COLO829 (cell line): ENCODE results near the gene MYBBP1A.

ENCODE experiments used
- DNase-seq: peaks from one replicate; pipeline ENCODE4 v3.0.0; 2012; ENCODE audit warnings: low spot score

MYBBP1A gene

DNA sequence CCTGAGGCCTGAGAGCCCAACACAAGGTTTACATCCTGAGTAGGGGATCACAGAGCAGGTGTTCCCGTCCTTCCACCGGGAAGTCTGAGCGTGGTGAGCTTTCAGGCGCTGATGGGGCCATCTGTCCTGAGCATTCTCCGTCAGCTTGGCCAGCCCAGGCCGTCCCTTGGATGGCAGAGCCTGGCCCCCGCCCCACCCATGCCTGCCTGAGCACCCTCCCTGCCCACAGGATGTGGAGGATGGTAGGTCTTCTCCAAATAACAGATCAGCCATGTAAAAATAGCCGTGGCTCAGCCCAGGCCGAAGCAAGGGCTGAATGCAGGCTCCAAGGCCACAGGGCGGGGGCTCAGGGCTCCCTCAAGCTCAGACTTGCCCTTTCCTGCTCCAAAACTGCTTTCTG, 36.3 kb downstream of the MYBBP1A start:
- DNase-seq: no peak

DNA sequence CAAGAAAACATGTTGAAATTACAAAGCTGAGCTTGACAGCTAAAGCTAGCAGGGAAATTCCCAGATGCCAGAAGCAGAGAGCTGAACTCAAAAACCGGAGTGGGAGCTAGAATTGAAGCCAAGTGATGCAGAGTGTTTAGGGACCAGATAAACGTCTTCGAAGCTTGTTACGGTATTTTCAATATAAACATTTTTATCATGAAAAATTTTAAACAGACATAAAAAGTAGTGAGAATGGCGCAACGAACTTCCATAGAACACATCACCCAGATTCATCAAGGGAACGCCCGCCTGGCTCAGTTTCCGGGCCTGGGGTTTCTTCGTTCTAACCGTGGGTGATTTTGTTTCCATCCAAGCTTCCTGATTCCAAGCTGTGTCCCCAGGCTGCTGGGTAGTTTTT, 38.4 kb downstream of the MYBBP1A start:
- DNase-seq: no peak

DNA sequence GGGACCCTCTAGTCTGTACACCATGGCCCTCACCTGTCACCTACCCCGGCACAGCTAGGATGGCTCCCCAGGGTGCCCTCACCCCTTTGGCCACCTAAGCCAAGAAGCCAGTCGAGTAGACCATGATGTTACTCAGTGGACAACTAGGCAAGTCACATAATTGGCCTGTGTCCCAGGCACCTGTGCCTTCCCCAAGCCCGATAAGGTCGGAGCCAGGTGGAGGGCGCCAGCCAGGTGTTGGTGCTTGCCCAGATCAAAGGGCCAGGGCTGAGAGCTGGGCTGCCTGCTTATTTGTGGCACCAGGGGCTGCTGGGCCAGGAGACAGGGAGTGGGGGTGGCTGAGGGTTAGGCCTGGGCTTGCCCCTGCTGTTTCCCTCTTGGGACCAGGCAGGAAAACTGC, 39.7 kb downstream of the MYBBP1A start:
- DNase-seq: no peak

DNA sequence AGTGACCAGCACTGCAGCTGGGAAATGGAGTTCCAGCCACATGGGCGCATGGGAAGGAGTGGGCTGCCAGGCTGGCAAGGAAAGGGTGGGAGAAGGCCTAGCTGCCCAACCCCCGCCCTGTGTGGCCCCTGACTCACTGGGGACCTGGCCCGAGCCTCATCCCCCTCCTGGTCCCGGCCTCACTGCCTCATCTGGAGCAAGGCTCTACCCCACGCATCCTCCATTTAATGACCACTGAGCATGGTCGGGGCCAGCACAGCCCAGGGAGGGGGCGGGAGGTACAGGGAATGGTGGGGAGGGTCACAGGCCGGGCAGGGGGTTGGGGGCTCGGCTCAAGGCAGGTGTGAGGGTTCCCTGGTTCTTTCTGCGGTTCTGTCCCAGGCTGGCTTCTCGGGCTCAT, 40.4 kb downstream of the MYBBP1A start:
- DNase-seq: no peak

DNA sequence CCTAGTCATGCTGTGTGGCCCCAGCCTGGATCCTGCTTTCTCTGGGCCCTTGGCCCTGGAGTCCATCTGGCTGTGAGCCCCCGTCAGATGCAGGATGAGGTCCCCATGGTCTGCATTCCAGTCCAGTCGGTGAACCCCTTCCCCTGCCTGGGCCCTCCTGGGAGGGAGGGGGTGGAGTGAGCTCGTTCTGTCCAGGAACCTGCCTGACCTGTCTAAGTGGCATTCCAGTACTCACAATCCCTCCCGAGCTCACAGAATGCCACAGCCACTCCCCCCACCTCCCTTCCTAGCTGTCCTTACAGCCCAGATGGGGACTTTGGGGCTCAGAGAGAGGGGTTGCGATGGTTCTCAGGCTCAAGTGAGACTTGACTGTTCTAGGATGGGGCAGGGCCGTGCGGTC, 41.0 kb downstream of the MYBBP1A start:
- DNase-seq: no peak

DNA sequence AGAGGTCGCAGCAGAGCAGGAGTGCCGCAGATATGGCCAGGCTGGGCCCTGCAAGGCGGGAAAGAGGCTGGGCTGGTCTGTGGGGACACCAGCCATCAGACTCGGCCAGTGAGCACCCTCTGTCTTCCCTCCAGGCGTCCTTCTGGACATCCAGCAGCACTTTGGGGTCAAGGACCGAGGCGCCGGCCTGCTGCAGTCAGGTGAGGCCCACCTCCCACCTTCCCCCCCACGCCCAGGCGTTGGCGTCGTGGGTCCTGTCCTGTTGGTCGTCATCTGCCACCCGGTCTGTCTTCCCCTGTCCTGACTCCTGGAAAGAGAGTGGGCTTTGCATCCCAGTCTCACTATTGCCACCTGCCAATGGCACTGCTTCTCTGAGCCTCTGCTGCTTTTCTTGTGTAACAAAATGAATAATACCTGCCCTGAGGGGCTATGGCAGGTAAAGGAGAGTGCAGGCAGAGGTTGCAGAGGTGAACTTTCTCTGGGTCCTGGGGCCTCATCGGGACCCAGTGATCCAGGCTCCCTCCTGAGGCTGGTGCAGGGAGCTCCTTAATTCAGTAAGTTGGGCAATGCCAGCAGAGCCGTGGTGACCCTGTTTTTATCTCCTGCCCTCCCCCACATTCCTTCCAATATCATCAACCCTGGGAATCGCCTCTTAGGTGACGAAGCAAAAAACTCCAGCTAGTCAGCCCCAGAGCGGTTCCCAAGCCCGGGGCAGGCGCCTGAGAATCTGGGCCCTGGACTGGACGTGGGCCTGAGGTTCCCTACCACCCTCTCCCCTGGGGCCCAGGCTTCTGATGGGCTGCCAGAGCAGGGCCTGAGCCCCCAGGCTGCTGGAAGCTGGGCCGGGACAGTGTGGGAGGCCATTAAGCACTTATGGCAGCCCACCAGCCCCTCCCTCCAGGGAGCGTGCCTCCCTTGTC, 41.8 kb downstream of the MYBBP1A start:
- no peak for DNase-seq

DNA sequence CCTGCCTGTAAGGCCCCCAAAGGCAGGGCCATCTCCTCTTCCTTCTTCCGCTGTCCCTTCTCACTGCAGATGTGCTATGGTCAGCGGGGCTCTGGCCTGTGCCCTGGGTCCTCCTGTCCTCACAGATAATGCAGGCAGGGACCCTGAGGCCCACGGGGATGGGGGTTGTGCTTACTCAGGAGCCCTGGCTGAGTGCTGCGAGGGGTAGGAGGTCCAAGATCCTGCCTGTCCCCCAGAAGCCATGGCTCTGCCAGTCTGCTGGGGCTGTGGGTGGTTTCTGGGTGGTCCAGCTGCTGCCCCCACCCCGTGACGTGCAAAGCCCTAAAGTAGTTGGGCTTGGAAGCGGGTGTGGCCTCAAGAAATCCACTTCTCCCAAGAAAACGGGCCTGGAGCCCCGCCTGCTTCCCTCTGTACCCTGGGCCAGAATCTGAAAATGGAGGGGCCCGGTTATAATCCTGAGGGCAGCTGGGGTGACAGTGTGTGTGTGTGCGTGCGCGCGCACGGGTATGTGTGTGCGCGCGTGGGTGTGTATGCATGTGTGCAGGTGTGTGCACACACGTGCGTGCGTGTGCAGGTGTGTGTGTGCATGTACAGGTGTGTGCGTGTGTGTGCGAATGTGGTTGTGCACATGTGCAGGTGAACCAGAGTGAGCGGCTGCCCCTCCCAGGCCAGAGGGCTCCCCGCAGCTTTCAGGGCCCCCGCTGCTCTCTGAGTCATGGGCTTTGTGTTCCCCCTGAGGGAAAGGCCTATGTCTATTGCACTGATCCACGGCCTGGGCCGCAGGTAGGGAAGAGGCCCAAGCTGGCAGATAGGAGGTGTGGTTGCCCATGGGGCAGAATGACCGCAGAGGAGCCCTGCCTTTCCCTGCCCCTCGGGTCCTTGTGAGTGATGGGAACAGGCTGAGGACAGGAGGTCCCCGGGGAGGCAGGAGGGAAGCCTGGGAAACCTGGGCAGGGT, 42.8 kb downstream of the MYBBP1A start:
- no peak for DNase-seq

DNA sequence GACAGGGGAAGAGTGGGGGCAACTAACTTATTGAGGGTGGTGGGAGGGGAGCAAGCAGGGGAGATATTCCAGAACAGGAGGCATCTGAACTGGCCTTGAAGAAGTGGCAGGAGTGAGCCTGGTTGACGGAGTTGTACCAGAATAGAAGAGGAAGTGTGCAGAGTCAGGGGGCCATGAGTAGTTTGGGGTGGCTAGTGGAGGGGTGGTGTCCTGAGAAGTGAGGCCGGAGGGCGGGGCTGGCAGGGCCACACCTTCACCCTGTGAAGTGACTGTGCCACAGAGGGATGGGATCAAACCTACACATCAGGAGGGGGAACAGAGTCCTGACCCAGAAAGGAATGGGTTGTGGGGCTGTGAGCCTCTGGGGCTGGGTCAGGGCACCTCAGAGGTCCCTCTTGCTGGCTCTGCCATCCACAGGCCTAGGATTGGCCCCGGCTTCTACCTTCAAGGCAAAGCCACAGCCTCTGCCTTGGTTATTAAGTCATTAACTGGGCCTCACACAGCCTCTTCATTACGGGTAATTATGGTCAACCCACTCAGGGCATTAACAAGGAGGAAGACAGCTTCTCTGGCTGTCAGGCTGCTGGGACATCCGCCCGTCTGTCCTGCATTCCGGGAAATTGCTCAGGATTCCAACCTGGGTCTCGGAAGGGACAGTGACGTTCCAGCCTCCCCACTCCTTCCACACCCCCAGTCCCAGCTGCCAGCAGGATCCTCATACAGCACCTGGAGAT, 43.8 kb downstream of the MYBBP1A start:
- no peak for DNase-seq

DNA sequence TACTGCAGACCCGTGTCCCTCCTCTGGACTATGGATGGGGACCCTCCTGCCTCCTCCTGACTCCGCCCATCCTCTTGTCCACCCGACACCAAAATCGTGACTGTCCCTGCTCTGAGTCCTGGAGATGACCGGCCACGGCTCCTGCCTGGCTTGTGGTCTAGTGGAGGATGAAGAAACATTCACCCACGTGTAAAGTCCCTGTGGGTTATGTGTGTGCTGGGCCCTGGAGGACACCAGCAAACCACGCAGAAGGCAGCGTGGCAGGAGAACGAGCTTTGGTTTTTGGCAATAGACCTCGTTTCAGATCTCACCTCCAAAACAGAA, 44.6 kb downstream of the MYBBP1A start:
- DNase-seq: no peak

DNA sequence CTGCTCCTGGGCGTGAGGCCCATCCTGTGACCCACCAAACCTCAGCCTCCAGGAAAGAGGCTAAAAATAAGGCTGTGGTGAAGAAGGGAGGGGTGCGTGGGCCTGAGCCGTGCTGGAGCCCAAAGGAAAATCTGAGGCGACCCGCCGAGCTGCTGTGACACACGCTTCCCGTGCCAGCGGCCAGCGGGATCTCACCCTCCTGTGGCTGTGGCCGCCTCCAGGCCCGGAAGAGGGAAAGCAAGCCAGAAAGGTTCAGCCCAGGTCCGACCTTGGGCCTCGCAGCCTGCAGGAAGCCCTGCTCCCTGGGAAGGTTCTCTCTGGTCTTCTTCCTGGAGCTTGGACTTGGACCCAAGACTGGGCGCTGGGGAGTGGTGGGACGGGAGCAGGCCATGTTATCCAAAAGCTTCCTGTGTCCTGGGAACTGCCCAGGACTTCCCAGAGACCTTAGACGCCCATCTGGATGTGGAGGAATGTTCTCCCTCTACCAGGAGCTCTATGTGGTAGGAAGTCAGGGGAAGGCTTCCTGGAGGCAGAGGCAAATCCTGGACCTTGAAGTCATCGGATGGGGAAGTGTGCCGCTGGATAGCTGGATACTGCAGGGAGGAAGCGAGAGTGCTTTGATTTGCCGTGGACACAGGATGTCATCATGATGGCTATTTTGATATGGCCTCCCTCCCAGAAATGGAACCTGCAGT, 45.1 kb downstream of the MYBBP1A start:
- no peak for DNase-seq

DNA sequence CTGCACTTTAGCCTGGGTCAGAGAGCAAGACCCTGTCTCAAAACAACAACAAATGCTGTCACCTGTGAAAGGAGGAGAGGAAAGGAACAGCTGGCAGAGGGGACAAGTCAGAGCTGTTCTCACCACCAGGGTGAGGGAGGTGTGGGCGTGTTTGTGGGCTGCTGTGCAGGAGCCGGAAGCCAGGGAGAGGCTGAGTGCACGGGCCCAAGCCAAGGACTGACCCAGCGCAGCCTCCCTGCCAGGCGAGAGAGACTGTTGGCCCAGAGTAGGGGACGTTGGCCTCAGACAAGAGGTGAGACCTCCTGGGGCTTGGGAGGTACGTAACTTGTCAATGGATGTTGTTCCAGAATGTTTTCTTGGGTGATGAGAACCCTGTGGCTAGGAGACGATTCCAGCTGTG, 45.8 kb downstream of the MYBBP1A start:
- DNase-seq: no peak

DNA sequence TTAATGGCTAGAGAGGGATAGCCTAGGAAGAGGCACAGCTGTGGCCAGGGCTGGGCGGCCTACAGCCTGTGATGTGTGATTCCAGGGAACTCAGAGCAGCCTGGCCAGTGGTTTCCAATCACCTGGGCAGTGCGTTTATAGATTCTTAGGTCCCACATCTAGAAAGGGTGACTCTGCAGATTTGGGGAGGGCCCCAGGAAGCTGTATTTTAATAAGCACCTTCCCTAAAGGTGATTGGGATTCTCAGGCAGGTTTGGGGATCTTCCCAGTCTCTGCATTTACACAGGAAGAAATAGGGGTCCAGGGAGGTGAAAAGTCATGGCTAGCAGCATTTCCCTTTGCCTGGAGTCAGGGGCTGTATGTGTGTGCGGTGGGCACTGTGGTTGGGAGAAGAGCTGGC, 47.0 kb downstream of the MYBBP1A start:
- no peak for DNase-seq

DNA sequence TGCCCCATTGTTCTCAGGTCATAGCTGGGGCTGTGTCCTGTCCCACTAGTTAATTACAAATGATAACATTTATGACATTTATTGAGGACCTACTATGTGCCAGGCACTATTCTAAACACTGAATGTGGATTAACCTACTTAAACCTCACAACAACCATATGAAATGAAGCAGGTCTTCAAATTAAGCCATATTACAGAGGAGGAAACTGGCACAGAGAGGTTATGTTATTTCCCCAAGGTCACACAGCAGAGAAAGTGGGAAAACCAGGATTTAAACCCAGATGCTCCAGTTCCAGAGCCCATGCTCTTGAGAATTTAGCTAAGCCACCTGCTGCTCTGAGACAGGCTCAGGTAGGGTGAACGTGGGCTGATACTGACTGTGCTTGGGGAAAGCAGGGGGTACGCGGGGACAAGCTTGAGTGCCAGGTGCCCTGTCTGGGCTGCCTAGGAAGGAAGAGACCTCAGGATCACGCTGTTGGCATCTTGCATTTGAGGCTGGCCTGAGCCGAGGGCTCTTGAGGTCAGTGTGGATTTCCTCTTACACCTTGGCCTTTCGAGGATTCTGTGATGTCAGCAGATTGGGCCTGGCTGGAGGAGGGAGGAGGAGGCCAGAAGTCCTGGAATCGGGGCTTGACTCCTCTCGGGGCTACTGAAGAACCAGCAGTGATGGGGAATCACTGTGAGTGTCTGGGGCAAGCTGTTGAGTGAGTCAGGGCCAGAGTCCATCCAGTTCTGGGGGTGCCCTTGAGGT, 47.6 kb downstream of the MYBBP1A start:
- DNase-seq: no peak

DNA sequence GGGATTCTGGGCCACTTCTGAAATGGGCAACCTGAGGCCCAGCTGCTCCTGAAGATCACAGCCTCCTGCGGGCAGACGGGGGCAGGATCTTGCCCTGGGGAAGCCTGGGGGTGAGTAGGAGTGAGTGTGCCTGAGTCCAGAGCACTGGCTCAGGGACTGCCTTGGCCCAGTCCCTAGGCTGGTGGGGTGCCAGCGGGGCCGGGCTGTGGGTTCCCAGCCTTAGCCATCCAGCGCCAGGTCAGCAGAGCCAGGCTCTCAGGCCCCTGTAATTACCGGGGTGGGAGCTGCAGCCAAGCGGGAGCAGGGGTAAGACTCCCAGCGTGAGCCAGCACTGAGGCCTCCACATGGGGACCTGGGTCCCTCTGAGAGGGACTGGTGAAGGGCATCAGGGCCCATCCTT, 48.3 kb downstream of the MYBBP1A start:
- no peak for DNase-seq

DNA sequence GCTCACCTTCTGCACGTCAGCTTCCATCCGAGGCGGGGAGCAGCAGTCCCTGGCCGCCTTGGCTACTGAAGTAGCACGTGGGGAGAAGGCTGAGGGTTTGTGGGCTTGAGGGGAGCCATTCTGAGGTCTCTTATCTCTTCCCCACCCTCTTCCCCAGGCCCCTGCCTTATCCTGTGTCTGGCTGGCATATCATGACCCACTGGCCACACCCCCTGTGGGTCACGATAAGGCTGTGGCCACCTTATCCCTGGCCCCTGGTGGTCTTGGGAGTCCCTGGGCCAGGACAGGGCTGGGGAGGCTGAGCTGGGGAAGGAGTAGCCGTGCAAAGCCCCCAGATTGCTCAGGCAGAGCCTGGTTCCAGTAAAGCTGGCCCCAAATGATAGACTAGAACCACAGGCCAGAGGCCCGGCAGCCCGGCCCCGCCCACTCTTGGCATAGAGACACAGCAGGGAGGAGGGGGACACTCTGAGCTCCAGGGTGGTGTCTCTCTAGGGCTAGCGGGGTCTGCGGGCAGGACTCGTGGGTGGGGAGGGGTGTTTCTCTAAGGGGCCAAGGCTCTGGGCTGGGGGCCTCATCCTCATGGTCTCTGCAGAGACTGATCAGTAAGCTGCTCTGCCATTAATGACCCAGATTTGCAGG, 48.9 kb downstream of the MYBBP1A start:
- DNase-seq: no peak

DNA sequence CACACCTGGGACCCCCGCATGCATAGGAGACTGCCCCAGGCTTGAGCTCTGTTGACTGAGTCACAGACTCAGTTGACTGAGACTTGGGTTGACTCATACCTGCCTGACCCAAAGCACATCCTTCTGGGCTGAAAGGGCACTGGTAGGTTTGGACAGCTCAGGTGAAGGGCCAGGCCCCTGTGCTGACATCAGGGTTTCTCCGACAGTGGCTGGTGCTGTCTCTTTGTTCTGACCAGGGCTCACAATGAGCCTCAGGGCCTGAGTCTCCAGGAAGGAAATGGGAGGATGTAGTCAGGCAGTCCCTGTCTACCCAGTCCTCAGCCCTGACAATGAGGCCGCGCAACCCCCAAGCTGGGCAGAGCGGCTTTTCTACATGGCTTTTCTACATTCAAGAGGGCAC, 50.0 kb downstream of the MYBBP1A start:
- DNase-seq: no peak

DNA sequence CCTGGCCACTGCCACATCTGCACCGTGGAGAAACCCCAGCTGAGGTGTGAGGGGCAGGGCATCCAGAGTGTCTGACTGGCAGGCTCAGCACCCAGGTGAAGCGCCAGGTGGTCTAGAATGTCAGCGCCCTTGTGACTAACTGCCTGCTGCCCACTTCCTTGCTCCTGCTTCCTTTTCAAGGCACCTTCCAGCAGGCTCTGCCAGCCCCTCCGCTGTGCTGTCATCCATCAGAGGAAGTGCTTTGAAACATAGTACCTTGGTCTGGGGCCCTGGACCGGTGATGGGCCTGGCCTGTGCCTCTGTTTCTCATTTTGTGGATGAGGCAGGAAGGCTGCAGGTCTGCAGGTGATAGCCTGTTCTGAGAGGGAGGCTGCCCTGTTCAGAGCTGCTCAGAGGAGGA, 51.0 kb downstream of the MYBBP1A start:
- DNase-seq: no peak

DNA sequence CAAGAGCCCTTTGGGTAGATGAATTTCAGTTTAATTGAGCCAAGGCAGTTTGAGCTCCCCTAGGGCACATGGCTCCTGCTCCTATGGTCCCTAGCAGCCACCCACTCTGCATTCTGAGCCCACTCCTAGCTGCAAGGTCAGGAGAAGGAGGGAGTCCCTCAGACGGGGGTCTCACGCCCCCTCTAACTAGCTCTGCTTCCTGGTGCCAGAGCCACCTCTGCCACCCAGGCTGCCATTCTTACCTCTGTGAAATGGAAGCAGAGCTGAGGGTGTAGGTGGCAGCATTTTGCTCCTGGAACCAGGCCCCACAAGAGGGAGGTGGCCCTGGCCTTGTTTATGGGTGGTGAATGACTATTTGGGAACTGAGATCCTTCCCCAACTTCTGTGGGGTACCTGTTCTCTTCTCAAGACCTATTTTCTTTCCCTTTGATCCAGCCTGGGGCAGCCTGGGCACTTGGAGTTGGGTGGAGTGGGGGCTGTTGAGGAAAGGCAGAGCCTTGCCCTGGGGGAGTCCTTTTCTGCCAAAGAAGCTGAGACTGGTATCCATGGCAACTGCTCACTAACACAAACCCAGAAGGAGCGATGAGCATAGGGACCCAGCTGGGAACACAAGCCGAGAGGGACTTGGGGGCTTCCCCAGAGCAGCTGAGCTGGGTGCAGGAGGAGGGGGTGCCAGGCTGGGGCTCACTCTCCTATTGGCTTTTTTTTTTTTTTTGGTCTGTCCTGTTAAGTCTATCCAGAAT, 51.7 kb downstream of the MYBBP1A start:
- DNase-seq: no peak

DNA sequence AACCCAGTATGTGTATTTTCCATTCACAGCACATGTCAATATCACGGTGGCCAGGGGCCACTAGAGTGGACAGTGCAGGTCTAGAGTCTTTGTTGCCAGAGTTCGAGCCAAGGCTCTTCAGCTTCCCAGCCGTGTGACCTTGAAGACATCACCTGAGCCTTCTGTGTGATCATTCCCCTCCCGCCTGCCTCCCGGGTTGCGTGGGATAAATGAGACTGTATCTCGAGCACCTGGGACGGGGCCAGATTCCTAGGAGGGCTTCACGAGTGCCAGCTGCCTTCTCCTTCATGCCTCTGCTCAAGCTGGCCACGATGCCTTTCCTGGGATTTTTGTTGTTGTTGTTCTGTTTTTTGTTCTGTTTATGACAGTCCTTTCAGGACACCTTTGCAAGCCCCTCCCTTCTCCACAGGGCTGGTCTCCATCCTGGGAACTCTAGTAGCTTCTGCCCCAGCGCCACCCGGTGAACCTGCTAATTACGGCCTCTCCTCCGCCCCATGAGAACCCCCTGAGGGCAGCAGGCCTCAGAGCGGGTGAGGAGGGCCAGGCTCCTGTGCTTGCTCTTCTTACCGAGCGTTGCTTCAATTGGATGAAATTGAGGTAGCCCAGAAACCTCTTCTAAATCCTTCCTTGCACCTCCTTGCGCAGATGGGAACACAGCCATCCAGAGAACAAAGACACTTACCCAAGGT, 52.6 kb downstream of the MYBBP1A start:
- DNase-seq: no peak
